CMK (cell line): ENCODE measurements around the gene MOCS1.

ENCODE experiments used
- DNase-seq: peaks from one replicate; pipeline ENCODE4 v3.0.0-alpha.2; 2010; ENCODE audit warnings: low read depth

The MOCS1 gene

DNA sequence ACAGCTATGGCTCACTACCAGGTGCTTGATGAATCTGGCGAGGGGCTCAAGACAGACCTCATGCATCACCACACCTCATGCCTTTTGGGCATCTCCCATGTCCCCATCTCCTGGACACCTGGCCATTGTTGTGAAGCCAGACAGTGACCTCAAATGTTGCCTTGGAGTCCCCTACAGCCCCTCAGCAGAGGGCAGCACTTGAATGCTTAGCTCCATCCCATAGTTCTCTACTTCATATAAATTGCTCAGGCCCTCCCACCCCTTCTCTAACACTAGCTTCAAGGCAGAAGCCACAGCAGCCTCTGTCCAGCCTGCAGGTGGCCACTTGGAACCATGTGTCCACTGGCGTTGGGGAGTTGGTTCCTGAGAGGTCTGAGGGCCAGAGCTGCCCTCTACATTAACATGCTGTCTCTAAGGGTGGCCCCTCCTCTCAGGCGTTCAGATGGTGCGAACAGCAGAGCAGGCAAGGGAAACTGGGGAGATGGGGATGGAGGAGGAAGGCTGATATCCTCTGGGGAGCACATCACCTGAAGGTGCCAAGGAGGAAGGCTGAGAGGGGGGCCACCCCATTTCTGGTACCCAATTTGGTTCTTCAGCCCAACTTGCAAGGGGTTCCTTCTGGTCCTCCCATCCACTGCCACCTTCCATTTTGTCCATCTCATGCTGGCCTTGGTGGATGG lies 31.3 kb downstream of the MOCS1 start:
- no peak for DNase-seq

DNA sequence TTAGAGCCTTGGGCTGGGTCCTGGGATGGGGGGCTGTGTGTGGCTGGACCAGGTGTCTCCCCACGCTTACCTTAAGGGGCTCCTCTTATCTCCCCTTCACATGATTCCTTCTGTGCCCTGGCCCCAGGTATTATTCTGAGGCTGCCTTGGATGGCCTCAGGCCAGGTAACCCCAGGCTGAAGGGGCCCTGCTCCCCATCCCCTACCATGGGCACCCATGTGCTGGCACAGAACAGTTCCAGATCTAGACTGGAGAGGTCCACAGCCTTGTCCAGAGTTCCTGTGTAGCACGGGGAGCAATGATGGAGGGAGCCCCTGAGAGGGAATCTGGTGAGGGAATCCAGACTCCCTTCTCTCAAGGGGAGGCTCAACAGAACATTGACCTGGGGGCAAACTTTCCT lies 32.1 kb downstream of the MOCS1 start:
- no peak for DNase-seq

DNA sequence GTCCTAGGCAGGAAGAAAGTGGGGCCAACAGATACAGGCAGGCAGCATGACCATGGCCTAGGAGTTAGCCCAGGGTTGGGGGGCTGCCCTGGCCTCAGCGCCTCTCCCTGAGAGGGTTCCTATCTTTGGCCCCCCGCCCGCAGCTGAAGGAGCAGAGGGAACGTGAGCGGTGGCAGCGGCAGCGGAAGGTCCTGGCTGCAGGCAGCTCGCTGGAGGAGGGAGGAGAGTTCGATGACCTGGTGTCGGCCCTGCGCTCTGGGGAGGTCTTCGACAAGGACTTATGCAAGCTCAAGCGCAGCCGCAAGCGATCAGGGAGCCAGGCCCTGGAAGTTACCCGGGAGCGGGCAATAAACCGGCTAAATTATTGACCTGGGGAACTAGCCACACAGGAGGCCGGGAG lies 32.6 kb downstream of the MOCS1 start:
- no peak for DNase-seq

GRCh38 chr6:39901116-39901655 lies 33.1 kb downstream of the MOCS1 start:
- no peak for DNase-seq

GRCh38 chr6:39899554-39900295 lies 34.5 kb downstream of the MOCS1 start:
- no peak for DNase-seq

- DNase-seq = no peak
Measured at GRCh38 chr6:39898625-39899024, 35.6 kb downstream of the MOCS1 start.

GRCh38 chr6:39897698-39898097 lies 36.6 kb downstream of the MOCS1 start:
- DNase-seq = no peak

DNA sequence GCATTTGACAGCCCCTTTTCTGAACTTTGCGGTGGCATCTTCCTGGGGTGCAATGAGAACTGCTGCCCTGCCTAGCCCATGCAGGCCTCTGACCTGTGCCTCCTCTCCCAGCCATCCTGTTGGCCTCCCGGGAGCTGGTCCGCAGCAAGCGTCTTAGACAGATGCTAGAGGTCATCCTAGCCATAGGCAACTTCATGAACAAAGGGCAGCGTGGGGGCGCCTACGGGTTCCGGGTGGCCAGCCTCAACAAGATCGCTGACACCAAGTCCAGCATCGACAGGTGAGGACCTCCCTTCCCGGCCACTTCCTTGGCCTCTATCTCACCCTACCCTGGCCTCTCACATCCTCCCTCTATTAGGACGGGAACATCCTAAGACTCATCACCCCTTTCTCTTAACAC lies 37.6 kb downstream of the MOCS1 start:
- no peak for DNase-seq

DNA sequence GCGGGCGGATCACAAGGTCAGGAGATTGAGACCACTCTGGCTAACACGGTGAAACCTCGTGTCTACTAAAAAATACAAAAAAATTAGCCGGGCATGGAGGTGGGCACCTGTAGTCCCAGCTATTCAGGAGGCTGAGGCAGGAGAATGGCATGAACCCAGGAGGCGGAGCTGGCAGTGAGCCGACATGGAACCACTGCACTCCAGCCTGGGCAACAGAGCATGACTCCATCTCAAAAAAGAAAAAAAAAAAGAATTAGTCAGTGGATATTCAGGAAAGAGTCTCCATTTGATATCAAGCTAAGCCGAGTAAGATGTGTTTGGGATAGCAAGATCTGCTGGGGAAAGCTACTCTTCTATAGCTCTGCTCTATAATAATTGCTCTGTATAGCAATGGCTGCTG lies 41.0 kb downstream of the MOCS1 start:
- no peak for DNase-seq

- no peak for DNase-seq
Measured at GRCh38 chr6:39892490-39893129, 41.7 kb downstream of the MOCS1 start.

GRCh38 chr6:39891976-39892375 lies 42.3 kb downstream of the MOCS1 start:
- DNase-seq = no peak

GRCh38 chr6:39891353-39891752 lies 42.9 kb downstream of the MOCS1 start:
- DNase-seq = no peak

DNA sequence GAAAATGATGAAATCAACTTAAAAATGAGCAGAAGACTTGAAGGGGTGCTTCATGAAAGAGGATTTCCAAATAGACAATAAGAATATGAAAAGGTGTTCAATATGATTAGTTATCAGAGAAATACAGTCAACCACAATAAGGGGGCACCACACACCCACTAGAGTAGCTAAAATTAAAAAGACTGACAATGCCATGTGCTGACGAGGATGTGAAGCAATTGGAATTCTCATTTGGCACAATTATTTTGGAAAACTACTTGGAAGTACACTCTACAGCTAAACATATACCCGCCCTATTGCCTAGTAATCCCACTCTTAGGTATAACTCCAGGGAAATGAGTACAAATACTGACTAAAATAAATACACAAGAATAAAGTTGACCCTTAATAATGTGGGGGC lies 45.0 kb downstream of the MOCS1 start:
- DNase-seq = no peak

GRCh38 chr6:39887692-39888450 lies 46.4 kb downstream of the MOCS1 start:
- no peak for DNase-seq

- DNase-seq = no peak
Measured at GRCh38 chr6:39886871-39887270, 47.4 kb downstream of the MOCS1 start.

GRCh38 chr6:39885691-39886090 lies 48.6 kb downstream of the MOCS1 start:
- no peak for DNase-seq

- no peak for DNase-seq
Measured at GRCh38 chr6:39884696-39885095, 49.6 kb downstream of the MOCS1 start.

GRCh38 chr6:39882531-39882899 lies 51.7 kb downstream of the MOCS1 start:
- no peak for DNase-seq

DNA sequence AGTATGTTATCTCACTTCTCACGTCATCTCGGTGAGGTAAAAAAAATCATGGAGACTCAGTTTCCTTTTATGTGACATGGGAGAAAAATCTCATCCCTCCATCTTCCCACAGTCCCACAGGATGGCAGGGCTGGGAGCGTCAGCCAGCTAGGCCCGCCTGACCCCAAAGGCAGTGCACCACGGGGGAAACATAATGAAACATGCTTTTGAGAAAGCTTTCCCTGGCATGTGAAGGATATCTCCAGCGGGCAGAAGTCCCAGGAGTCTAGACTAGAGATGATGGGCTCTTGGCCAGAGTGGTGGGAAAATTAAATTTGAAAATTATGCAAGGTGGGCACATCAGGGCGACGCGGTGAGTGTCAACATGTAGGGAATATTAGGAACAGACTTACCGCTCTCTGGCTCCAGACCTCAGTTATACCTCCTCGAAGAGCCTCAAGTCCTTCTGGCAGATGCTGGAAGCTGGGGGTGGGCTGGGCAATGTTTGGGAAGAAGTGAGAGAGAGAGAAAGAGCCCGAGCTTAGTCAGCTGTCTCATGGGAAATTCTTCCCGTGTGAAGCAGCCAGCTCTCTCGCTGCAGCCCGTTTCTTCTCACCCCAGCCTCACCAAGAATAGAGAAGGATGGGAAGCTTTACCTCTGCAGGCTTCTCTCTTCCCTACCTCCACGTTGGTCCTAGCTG lies 52.3 kb downstream of the MOCS1 start:
- DNase-seq = no peak

DNA sequence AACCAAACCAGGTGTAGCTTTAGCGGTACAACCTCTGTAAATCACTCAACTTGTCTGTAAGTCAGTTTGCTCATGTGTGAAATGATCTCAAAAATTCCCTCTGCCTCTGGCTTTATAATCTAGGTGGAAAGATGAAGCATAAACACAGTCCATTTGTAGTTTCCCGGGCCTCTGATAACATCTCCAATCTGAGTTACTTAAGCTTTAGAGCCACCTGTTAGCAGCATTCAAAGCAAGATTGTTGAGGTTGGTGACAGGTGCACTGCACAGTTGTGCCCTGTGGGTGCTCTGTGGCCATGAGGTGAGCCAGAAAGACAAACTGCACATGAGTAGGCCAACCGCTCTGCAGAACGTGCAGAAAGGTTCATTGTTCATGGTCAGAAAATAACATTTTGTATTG lies 53.7 kb downstream of the MOCS1 start:
- DNase-seq = no peak

GRCh38 chr6:39879535-39879934 lies 54.7 kb downstream of the MOCS1 start:
- DNase-seq = no peak

DNA sequence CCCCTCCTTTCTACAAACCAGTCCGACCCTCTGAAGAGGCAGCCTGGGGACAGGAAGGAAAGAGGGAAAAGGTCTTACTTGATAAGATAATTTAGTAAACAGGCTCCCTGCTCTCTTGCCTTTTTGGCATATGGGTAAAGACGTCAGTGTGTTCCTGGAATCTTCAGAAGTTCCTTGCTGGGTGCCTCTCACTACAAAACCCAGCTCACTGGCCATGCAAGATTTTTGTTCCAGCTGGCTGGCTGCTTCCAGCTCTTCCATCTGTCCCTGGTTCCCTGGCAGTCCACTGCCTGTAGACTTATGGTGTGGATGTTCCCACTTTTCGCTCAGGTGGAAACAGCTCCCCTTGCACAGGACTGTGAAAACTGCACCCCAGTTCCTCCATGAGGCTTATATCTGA lies 57.4 kb downstream of the MOCS1 start:
- DNase-seq = no peak
